Ovary (tissue), 9 donors: ENCODE measurements around the gene WFIKKN1. TPM values are rescaled to one million over a fixed set of nuclear protein-coding genes. Genes with fewer than 3 reads are reported as not detected.
A peak's percentile ranks its signal among the peaks of the same experiment; 100 is the strongest.

Source experiments
- DNase-seq, 5 donors: peaks; one replicate each; pipeline ENCODE4 v3.0.0-alpha.2; 2019 to 2020
- H3K27ac ChIP-seq, 2 donors: fragments of 200-600 bp; one replicate each; pipeline versions ENCODE4 v1.5.1 to v1.8.0; 2019 to 2022
- H3K27me3 ChIP-seq: fragments of 200-600 bp; one replicate; pipeline ENCODE4 v1.8.0; 2022
- H3K36me3 ChIP-seq: fragments of 200-600 bp; sonication (generic); one replicate; pipeline ENCODE4 v1.5.1; 2019
- H3K4me1 ChIP-seq: one replicate; pipeline ENCODE4 v1.8.1; 2013; ENCODE audit warnings: mild to moderate bottlenecking, moderate library complexity; ENCODE audit not compliant: insufficient read depth
- H3K4me3 ChIP-seq: fragments of 200-600 bp; sonication (generic); one replicate; pipeline ENCODE4 v1.5.1; 2017
- H3K9me3 ChIP-seq, 2 donors: fragments of 200-600 bp in 1 of 2; sonication (generic) in 1 of 2; one replicate each; pipeline versions ENCODE4 v1.5.1 to v1.8.1; 2013 to 2019; ENCODE audit warnings: mild to moderate bottlenecking in 1 of 2, moderate library complexity in 1 of 2
- CTCF ChIP-seq, 3 donors: fragments of 450-650 bp in 2 of 3; fragments of 200-600 bp in 1 of 3; IDR thresholded peaks; one replicate each; pipeline versions ENCODE4 v1.5.1 to v1.8.0; 2016 to 2022; ENCODE audit warnings: antibody characterized with exemption in 3 of 3, mild to moderate bottlenecking in 1 of 3
- EP300 ChIP-seq: sonication (generic); formaldehyde crosslinking; IDR thresholded peaks from one replicate; pipeline ENCODE4 v1.6.1; 2017; ENCODE audit warnings: antibody characterized with exemption
- POLR2A ChIP-seq: fragments of 450-650 bp; IDR thresholded peaks from one replicate; pipeline ENCODE4 v1.6.1; 2017; ENCODE audit warnings: antibody characterized with exemption, mild to moderate bottlenecking, moderate library complexity
- WGBS, 3 donors: extraction: QIAGEN DNeasy Blood & Tissue Kit in 1 of 3; methylation state at CpG; one replicate each; pipeline versions ENCODE4 v1.1.5 to v1.1.7; 2013 to 2017; 5-methylcytosine and 5-hydroxymethylcytosine counted together
- intact Hi-C, 4 donors: fragments of 100-400 bp; cut with DNase I; formaldehyde crosslinking; loops; one replicate each; pipeline versions ENCODE4 v1.11.0 to v1.15.1; 2022 to 2023
- polyA plus RNA-seq, 2 donors: library from polyadenylated mRNA; stranded (reverse); fragments of 200-250 nt in 1 of 2; fragments of 350-450 nt in 1 of 2; fragmentation: Illumina TruSeq in 1 of 2; extraction: RNeasy Lipid Tissue Mini Kit (QIAGEN cat#74804) in 1 of 2; gene quantifications; one replicate each; pipeline ENCODE4 v1.2.3, GENCODE V29; 2013 to 2014
- total RNA-seq, 7 donors: library from RNA; depleted of rRNA in 2 of 7; stranded (reverse); fragments of >200 nt in 2 of 7; fragmentation: NEBNext Ultra II Directional in 3 of 7; extraction: Animal tissue kit (Norgen Biotek cat#: 25700) in 3 of 7; gene quantifications; one replicate each; pipeline versions ENCODE4 v1.1.0 to v1.2.4, GENCODE V29; 2016 to 2023
- donor health status: DM: no; HTN: no; CAD: no; lungs with moderate emphysema.
- donor health status: DM: no; HTN: no; CAD: no.
- donor health status: Bipolar disorder and iron deficiency.
- donor health status: DM: yes; HTN: yes; CAD: no.
- donor health status: DM: no; HTN: no; CAD: no.
- donor health status: DM: yes; HTN: yes; CAD: no.

WFIKKN1 gene
- total and polyA plus RNA-seq, 9 donors, result 0.10 to 2.6 (median 1.1) TPM

GRCh38 chr16:660132-660458, 29.3 kb downstream of the WFIKKN1 start:
- TF ChIP-seq POLR2A (no peak), EP300 (no peak), CTCF (IDR thresholded peaks at IDR 0.05) (no peak)
- H3K36me3 ChIP-seq, result no peaks in the 10 kb centered on the region
- peaks cover 5% of the 10 kb centered on the region for H3K4me1 ChIP-seq
- no peaks in the 10 kb centered on the region for H3K9me3 ChIP-seq
- DNase-seq, result peak in 1 of 5 donors; percentile 58
- intact Hi-C loops, result loop anchor here in 2 of 4 donors (5.0 to 10.0 kb wide), 3 partner anchors 78 to 275 kb away; partner anchors contain the start of gene PGAP6 (in 1 of the 2)
- H3K27me3 ChIP-seq, result no peaks in the 10 kb centered on the region
- 53 to 62% (median 58%) methylated on average over 6 of the region's 6 CpGs for WGBS, 3 donors
- H3K4me3 ChIP-seq, result no peak overlapping the region
- peak overlapping the region; percentile 66 to 74 for H3K27ac ChIP-seq

GRCh38 chr16:660459-661183, 29.8 kb downstream of the WFIKKN1 start:
- Histone ChIP-seq H3K36me3 (no peaks in the 10 kb centered on the region), H3K4me1 (peaks cover 5% of the 10 kb centered on the region), H3K9me3 (no peaks in the 10 kb centered on the region), H3K27me3 (no peaks in the 10 kb centered on the region), H3K4me3 (no peak overlapping the region), H3K27ac (peak overlapping the region; percentile 66 to 74)
- intact Hi-C loops, result loop anchor here in 2 of 4 donors (5.0 to 10.0 kb wide), 3 partner anchors 78 to 276 kb away; partner anchors contain the start of gene PGAP6 (in 1 of the 2)
- DNase-seq, result peak; percentile 88 to 95 (median 91)
- TF ChIP-seq CTCF (IDR thresholded peaks at IDR 0.05) (peak; percentile 35 to 75 (median 73)), POLR2A (no peak), EP300 (no peak)
- WGBS, 3 donors, result 6 to 28% (median 8%) methylated on average over 28 to 41 of the region's 43 CpGs

GRCh38 chr16:661184-661821, 30.5 kb downstream of the WFIKKN1 start:
- 46 to 51% (median 48%) methylated on average over 29 to 35 of the region's 35 CpGs for WGBS, 3 donors
- peak in 1 of 5 donors; percentile 60 for DNase-seq
- peaks cover 5% of the 10 kb centered on the region for H3K4me1 ChIP-seq
- no peaks in the 10 kb centered on the region for H3K27me3 ChIP-seq
- intact Hi-C loops, result loop anchor here in 2 of 4 donors (5.0 to 10.0 kb wide), 3 partner anchors 79 to 277 kb away; partner anchors contain the start of gene PGAP6 (in 1 of the 2)
- no peak overlapping the region for H3K27ac ChIP-seq
- H3K9me3 ChIP-seq, result no peaks in the 10 kb centered on the region
- H3K36me3 ChIP-seq, result no peaks in the 10 kb centered on the region
- H3K4me3 ChIP-seq, result no peak overlapping the region
- TF ChIP-seq EP300 (no peak), CTCF (IDR thresholded peaks at IDR 0.05) (peak in 1 of 3 donors; percentile 62)

GRCh38 chr16:662095-662494, 31.3 kb downstream of the WFIKKN1 start:
- Histone ChIP-seq H3K4me1 (peaks cover 5% of the 10 kb centered on the region), H3K36me3 (no peaks in the 10 kb centered on the region), H3K9me3 (no peaks in the 10 kb centered on the region), H3K27me3 (no peaks in the 10 kb centered on the region), H3K4me3 (no peak overlapping the region), H3K27ac (no peak overlapping the region)
- TF ChIP-seq EP300 (no peak), CTCF (IDR thresholded peaks at IDR 0.05) (no peak), POLR2A (no peak)
- DNase-seq, result peak in 1 of 5 donors; percentile 43
- intact Hi-C loops, result loop anchor here in 2 of 4 donors (5.0 to 10.0 kb wide), 3 partner anchors 80 to 277 kb away; partner anchors contain the start of gene PGAP6 (in 1 of the 2)
- WGBS, 3 donors, result 87 to 89% (median 87%) methylated on average over 15 to 19 of the region's 19 CpGs
